ENCODE data around the gene ACOT9. TPM values are rescaled to one million over a fixed set of nuclear protein-coding genes. Genes with fewer than 3 reads are reported as not detected.

Gene ACOT9
- total and polyA plus RNA-seq, 4 donors = 30.5 to 46.7 (median 45.1) TPM

GRCh38 chrX:23729214-23729613 lies 13.9 kb downstream of the ACOT9 start:
- H3K36me3 ChIP-seq (ENCODE audit: control insufficient read depth in 4 of 4, insufficient read depth in 4 of 4, low read length in 4 of 4) = peaks cover 2 to 12% (median 5%) of the 10 kb centered on the region in 4 donors

GRCh38 chrX:23727206-23727605 lies 15.9 kb downstream of the ACOT9 start:
- H3K4me1 ChIP-seq (ENCODE audit: control insufficient read depth in 5 of 5, insufficient read depth in 5 of 5, low read length in 5 of 5) = no peaks in the 10 kb centered on the region
- TF ChIP-seq CTCF (IDR thresholded peaks at IDR 0.05; ENCODE audit: control extremely low read depth, extremely low read depth) = no peak
- 82 to 85% methylated on average over 3 of the region's 3 CpGs for WGBS, 2 donors
- no peaks in the 10 kb centered on the region for H3K9me3 ChIP-seq (ENCODE audit: control insufficient read depth in 4 of 4, insufficient read depth in 3 of 4, low read length in 3 of 4)
- no peak overlapping the region for H3K27ac ChIP-seq (ENCODE audit: low read depth in 1 of 2, low read length in 1 of 2)
- H3K9ac ChIP-seq (ENCODE audit: insufficient read depth in 1 of 2, low read length in 2 of 2) = no peak overlapping the region
- no peak overlapping the region for H3K4me3 ChIP-seq
- DNase-seq (no peak), ATAC-seq (ENCODE audit: insufficient read depth, low FRiP score) (no peak)
- H3K36me3 ChIP-seq (ENCODE audit: control insufficient read depth in 4 of 4, insufficient read depth in 4 of 4, low read length in 4 of 4) = peaks cover 2 to 15% (median 5%) of the 10 kb centered on the region in 4 donors
- peaks cover 0 to 10% (median 4%) of the 10 kb centered on the region in 3 donors for H3K27me3 ChIP-seq (ENCODE audit: control insufficient read depth in 3 of 3, insufficient read depth in 3 of 3, low read length in 2 of 3)

More at GRCh38 chrX:23729214-23729613, 13.9 kb downstream of the ACOT9 start:
- no peaks in the 10 kb centered on the region for H3K9me3 ChIP-seq (ENCODE audit: control insufficient read depth in 4 of 4, insufficient read depth in 3 of 4, low read length in 3 of 4)
- no peaks in the 10 kb centered on the region for H3K4me1 ChIP-seq (ENCODE audit: control insufficient read depth in 5 of 5, insufficient read depth in 5 of 5, low read length in 5 of 5)
- no peak overlapping the region for H3K9ac ChIP-seq (ENCODE audit: insufficient read depth in 1 of 2, low read length in 2 of 2)
- no peak overlapping the region for H3K27ac ChIP-seq (ENCODE audit: low read depth in 1 of 2, low read length in 1 of 2)
- ATAC-seq (ENCODE audit: insufficient read depth, low FRiP score) (no peak), DNase-seq (no peak)
- H3K27me3 ChIP-seq (ENCODE audit: control insufficient read depth in 3 of 3, insufficient read depth in 3 of 3, low read length in 2 of 3) = peaks cover 0 to 7% (median 2%) of the 10 kb centered on the region in 3 donors
- WGBS, 2 donors = 78 to 80% methylated on average over 1 of the region's 1 CpG
- TF ChIP-seq CTCF (IDR thresholded peaks at IDR 0.05; ENCODE audit: control extremely low read depth, extremely low read depth) = no peak
- H3K4me3 ChIP-seq = no peak overlapping the region

GRCh38 chrX:23726191-23726590 lies 16.9 kb downstream of the ACOT9 start:
- H3K9ac ChIP-seq (ENCODE audit: insufficient read depth in 1 of 2, low read length in 2 of 2) = no peak overlapping the region
- TF ChIP-seq CTCF (IDR thresholded peaks at IDR 0.05; ENCODE audit: control extremely low read depth, extremely low read depth) = no peak
- WGBS, 2 donors = 24 to 65% methylated on average over 6 of the region's 6 CpGs

More at GRCh38 chrX:23726191-23726590, 16.9 kb downstream of the ACOT9 start:
- Histone ChIP-seq H3K9me3 (ENCODE audit: control insufficient read depth in 4 of 4, insufficient read depth in 3 of 4, low read length in 3 of 4) (no peaks in the 10 kb centered on the region), H3K4me1 (ENCODE audit: control insufficient read depth in 5 of 5, insufficient read depth in 5 of 5, low read length in 5 of 5) (no peaks in the 10 kb centered on the region), H3K27ac (ENCODE audit: low read depth in 1 of 2, low read length in 1 of 2) (no peak overlapping the region), H3K27me3 (ENCODE audit: control insufficient read depth in 3 of 3, insufficient read depth in 3 of 3, low read length in 2 of 3) (peaks cover 0 to 10% (median 2%) of the 10 kb centered on the region in 3 donors), H3K4me3 (no peak overlapping the region), H3K36me3 (ENCODE audit: control insufficient read depth in 4 of 4, insufficient read depth in 4 of 4, low read length in 4 of 4) (peaks cover 6 to 16% (median 7%) of the 10 kb centered on the region in 4 donors)
- ATAC-seq (ENCODE audit: insufficient read depth, low FRiP score) (no peak), DNase-seq (no peak)

Measured in lung (tissue), 12 donors.